Fibroblast of lung (primary cell): ENCODE measurements around the gene REPS2.

Experiments
- CTCF ChIP-seq, 2 donors: IDR thresholded peaks in 1 of 2; conservative IDR thresholded peaks in 1 of 2; 1 replicate in 1 of 2; 2 replicates in 1 of 2; pipeline ENCODE4 v1.5.1; 2011 to 2012; ENCODE audit warnings: low read length in 2 of 2, control low read depth in 1 of 2, inconsistent platforms in 1 of 2, low read depth in 1 of 2, mild to moderate bottlenecking in 1 of 2
- EZH2 ChIP-seq: IDR thresholded peaks from 2 replicates; pipeline ENCODE4 v1.5.1; 2012; ENCODE audit warnings: low read length, control low read depth, mild to moderate bottlenecking; ENCODE audit errors: missing control alignments

- TF ChIP-seq CTCF (conservative IDR thresholded peaks at IDR 0.05 in 1 of 2, IDR thresholded peaks at IDR 0.05 in 1 of 2; ENCODE audit: low read depth in 1 of 2, low read length in 2 of 2) (no peak), EZH2 (no peak)
Observed at GRCh38 chrX:17154001-17154400, 207.5 kb downstream of the REPS2 start.
